GM18867 (cell line): ENCODE measurements around the gene STK38L.

ENCODE experiments used
- ATAC-seq: cut with Tn5 transposase; IDR thresholded peaks from one replicate; pipeline ENCODE4 v1.9.1; 2021; ENCODE audit warnings: mild to moderate bottlenecking, moderate library complexity; ENCODE audit not compliant: unreplicated experiment

The STK38L gene

DNA sequence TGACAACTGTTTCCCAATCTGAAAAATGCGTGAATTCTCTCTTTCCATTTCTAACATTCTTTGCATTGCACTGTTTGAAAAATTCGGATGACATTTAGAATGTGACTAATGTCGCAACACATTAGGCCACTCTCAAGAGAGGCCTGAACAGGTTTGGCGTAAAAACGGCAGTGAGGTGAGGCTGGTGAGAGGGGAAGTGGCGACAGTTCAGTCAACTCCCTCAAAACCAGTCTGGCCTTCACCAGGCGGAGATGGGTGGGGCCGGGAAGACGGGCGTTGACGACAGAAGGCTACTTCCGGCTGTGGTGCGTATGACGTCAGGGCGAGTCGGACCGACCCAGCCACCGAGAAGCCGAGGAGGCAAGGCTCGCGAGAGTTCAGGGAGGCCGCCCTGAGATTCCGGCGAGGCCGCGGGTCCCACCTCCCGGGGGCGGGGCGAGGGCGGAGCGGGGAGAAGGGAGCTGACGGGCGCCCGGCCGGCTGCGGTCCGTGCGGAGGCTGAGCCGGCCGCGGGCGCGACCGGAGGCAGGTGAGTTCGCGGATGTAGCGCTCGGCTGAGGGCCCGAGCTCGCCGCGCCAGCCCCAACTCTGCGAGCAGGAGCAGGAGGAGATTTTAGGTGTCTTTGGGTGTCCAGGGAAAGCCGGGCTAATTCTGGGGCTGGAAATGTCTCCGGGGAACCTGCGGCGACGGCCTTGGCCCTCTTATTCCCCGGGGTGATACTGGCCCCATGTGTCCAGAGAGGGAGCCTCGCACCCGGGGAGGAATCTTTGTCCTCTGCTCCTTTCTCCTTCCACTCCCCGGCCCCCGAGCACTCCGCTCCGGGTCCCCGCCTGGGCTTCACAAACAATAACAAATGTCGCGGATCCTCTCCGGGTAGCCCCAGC lies at the start of gene STK38L:
STK38L (plus strand) TSS at position 483 of the 885 bp plus-strand sequence. CDS start 53,435 bp downstream, outside the sequence.
- peak; percentile 94 for ATAC-seq

DNA sequence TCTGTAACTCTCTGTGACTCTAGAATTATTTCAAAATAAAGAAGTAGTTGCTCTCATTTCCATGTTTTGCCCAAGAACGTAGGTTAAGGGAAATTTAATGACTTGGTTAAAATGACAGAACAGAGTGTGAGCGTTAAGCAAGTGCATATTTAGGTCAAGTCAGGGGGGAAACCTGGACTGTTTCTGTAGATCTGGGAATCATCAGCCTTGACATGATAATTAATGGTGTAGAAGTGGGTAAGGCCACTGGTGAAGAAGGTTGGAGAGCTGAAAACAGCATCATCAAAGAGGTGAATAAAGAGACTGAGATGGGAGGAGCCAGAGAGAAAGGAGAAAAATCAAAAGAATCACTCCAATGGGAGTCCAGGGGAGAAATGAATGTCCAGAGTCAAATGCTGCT lies 49.4 kb upstream of the STK38L start:
- ATAC-seq, result no peak

DNA sequence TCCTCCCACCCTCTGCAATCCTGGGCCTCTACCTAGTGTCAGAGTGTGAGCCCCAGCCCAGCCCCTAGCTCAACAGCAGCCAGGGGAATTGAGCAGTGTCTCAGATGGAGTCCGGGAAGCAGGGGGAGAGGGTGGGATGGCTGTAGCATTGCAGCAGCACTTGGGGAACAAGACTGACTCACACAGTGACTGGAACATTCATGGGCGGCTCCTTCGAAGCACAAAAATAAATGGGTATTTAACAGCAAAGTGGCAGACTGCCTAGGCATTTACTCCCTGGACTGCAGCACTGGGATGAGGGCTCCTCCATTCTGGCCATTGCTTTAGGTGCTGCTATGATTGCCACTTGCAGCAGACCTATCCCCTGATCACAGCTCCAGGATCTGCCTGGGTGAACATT lies 46.0 kb upstream of the STK38L start:
- no peak for ATAC-seq

DNA sequence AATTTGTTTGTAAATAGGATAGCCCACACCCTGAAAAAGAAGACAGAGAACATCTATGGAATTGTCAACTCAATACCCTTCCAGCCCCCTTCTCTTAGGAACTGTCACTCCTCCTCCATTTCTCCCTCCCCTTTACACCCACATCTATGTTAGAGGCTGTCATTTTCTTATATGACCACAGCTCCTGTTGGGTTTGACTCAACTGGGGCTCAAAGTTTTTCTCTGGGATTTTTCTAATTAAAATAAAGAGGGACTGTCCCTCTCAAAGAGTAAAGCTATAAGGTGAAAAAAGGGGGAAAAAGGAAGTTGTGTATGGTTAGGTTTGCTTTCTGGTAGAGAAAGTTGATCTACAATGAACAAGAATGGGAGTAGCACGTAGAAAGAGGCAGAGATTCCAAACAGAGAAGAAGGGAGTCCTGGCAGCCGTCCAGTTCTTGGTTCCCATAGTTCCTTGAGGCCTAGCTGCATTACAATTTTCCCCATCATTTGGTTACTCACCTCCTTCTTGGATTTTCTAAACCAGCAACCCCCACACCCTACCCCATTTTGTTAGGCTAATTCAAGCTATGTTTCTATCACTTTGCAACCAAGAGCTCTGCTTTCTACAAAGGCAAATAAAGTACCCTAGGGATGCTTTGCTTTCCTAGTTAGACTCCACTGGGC lies 44.3 kb upstream of the STK38L start:
- no peak for ATAC-seq

DNA sequence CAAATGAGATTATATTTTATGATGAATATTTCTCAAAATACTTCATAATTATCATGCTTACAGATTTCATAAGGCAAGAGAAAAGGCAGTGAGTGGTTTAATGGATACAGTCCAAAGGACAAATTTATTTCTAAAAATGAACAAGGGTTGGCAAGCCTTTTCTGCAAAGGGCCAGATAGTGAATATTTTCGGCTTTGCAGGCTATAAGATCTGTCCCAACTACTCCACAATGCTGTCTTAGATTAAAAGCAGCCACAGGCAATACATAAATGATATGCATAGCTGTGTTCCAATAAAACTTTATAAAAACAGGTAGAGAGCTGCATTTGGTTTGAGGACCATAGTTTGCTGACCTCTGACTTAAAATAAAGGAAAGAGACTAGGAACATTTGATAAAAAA lies 42.9 kb upstream of the STK38L start:
- ATAC-seq, result no peak

DNA sequence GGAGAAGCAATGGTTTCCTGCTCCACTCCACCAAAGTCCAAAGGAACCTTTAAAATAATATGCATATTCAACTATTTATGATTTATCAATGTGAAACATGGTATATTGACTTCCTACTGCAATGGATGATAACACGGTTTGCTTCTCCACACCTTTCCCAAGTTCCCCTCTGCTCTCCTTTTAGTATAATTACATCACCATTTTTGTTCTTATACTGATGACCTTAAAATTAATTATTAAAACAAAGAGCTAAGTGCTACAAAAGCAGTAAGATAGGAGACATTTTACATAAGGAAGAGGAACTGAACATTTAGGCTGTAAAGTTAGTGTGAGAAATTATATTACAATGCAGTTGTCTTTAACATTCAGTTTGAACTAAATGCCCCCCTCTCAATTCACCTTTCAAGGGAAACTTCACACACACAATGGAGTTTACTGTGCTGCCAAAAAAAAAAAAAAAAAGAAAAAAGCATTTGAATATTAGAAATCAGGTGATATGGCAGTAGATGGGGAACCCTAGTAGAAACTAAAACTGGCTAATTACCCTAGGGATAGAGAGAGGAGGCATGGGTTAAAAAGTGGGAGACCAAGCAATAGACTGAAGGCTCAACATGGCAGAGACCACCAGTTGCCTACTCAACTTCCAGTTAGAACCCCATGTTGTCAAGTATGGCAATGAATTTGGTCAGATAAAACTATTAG lies 37.1 kb upstream of the STK38L start:
- no peak for ATAC-seq

DNA sequence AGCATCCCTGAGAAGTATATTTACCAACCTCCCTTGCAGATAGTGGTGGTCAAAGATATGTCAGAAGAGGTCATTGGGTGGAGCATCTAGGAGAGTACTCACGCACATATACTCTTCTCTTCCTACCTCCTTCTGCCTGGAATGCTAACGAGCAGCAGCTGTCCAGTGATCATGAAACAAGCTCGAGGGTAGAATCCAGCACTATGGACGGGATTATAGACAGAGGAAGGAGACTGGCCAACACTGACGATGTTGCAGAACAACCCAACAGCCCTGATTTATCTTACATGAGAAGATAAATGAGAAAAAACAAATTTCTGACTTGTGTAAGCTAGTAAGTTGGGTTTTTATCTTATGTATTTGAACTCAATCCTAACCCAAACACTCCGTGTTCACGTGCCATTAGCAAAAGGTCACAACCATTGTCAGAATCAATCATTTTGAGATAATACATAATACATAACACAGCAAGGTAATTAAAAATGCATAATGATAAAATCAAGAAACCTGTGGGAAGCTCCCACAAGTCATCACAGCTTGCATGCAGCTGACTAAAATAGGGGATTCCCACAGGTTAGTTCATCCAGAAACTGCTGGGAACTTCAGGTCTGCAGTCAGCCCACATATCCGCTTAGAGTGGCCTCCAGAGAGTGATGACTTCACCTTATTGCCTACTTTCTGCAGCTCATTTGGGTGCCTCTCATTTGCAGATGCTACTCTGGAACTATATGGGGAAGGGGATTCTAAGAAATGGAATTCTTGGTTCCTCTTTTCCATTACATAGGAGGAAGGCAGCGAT lies 36.3 kb upstream of the STK38L start:
- ATAC-seq, result peak; percentile 81

DNA sequence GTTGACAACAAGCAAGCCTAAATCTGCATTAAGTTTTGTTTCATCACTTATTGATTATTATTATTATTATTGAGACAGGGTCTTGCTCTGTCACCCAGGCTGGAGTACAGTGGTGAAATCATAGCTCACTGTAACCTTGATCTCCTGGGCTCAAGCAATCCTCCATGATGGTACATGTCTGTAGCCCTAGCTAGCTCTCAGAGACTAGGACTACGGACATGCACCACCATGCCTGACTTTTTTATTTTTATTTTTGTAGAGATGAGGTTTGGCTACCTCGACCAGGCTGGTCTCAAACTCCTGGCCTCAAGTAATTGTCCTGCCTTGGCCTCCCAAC lies 35.7 kb upstream of the STK38L start:
- ATAC-seq, result peak; percentile 10

DNA sequence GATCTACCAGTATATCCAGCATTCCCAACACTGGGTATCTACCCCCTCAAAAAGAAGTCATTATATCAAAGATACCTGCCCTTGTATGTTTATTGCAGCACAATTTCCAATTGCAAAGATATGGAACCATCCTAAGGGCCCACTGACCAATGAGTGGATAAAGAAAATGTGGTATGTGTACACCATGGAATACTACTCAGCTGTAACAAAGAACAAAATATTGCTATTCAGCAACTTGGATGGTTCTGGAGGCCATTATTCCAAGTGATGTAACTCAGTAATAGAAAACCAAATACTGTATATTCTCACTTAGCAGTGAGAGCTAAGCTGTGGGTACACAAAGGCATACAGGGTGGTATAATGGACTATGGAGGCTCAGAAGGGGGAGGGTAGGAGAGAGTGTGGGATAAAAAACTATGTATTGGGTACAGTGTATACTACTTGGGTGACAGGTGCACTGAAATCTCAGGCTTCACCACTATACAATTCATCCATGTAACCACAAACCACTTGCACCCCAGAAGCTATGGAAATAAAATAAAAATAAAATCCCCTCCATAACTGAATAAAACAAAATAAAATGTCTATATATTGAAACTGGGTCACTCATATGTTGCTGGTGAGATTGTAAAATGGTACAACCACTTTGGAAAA lies 34.7 kb upstream of the STK38L start:
- no peak for ATAC-seq

DNA sequence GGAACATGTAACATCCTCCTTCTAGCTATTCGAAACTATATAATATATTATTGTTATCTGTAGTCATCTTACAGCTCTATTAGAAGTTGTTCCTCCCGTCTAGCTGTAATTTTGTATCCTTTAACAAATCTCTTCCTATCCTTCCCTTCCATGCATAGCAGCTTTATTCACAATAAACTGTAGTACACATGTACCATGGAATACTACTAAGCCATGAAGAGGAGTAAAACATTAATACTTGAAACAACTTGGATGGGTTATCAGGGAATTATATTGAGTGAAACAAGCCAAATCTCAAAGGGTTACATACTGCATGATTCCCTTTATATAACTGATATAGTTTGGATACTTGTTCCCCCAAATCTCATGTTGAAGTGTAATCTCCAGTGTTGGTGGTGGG lies 33.9 kb upstream of the STK38L start:
- ATAC-seq, result no peak

DNA sequence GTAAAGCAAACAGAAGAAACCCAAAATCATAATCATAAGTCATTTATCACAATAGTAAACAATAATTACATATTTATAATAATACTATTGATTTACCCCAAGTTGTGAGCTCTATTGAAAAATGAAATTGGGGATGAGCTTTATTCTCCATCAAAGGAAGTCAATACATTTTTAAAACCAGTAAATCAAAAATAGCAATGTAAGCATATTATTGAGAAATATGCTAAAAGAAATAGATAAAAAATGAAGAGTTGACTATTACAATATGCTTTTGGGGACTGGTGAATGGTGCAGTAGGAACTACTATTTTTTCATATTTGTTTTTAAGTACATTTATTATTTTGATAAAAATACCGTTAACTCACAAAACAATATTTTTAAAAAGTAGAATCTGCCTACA lies 31.2 kb upstream of the STK38L start:
- no peak for ATAC-seq

DNA sequence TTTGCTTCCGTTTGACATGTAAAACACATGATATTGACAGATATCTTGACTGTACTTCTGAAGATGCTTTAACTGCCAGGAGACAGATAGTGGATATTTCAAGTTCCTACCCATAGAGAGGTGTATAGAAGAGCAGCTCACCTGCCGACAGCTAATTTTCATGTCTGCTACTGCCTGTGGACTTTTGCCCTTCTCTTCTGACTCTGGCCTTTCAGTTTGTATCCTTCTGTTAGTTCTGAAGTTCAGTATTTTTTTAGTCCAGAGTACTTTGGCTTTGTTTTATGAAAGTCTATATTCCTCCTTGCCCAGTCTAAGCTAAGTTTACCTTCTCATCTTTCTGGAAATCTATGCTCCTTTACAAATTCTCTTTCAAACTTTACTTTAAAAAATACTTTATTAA lies 30.8 kb upstream of the STK38L start:
- ATAC-seq, result no peak

DNA sequence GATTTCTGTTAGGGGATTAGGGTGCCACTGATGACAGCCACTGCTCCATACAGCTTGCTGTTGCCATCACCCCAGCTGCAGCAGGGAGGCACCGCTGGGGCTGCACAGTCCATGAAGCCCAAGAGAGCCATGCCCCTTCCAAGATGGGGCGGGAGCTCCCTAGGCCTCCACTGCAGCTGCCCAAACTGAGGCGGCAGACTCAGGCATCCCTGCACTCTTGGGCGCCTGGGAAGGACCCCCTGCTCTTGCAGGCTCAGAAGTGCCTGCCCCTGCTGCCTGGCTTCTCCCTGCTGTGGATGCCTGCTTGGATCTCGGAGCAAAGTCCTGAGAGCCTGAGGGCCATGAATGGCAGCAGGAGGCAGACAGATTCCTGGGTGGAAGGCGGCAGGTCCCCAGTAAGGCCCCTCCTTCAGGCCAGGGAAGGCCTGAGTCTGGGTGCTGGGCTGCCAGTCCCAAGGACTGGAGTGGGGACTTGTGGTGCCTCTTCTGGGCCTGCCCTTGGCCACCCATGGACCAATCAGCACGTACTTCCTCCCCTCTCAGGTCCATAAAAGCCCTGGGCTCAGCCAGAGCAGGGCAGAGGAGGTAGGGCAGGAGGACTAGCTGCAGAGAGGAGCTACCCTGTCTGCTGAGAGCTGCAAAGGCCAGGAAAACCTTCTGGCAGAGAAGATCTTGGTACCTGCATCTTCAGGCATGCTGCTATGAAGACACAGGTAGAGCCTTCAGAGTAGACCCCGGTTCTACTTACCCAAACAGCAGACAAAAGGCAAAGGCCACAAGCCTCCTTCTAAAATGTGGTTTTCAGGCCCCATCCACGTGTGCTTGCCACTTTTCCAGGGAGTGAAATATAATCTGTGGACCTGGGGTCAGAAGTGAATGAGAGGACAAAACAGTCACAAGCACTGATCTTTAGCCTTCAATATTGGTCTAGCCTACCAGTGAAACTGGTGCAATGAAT lies 30.0 kb upstream of the STK38L start:
- no peak for ATAC-seq

DNA sequence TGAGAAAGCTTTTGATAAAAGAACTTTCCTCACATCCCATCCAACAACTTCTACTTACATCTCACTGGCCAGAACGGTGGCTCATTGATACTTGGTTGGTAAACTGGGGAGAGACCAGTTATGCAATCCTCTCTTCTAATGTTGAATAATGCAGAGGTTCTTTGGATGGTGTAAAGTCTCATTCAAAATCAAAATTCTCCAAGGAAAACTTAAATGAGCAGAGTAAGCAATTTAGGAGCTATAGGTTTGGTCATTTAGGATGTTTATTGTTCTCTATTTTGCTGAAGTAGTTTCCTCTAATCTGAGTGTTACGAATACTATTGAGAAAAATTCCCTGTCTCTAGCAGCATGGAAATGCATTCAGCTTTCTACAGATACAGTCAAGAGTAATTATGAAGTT lies 26.5 kb upstream of the STK38L start:
- no peak for ATAC-seq

DNA sequence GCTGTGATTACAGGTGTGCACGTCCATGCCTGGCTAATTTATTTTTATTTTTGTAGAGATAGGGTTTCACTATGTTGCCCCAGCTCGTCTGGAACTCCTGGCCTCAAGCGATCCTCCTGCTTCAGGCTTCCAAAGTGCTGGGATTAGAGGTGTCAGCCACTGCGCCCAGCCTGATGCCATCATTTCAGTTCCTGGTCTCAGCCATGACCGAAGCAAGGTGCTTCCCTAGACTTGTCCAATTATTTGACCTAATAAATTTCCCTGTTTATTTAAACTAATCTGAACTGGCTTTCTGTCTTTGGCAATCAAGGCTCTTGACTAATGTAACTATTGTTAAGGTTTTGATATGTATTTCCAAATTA lies 24.4 kb upstream of the STK38L start:
- no peak for ATAC-seq

DNA sequence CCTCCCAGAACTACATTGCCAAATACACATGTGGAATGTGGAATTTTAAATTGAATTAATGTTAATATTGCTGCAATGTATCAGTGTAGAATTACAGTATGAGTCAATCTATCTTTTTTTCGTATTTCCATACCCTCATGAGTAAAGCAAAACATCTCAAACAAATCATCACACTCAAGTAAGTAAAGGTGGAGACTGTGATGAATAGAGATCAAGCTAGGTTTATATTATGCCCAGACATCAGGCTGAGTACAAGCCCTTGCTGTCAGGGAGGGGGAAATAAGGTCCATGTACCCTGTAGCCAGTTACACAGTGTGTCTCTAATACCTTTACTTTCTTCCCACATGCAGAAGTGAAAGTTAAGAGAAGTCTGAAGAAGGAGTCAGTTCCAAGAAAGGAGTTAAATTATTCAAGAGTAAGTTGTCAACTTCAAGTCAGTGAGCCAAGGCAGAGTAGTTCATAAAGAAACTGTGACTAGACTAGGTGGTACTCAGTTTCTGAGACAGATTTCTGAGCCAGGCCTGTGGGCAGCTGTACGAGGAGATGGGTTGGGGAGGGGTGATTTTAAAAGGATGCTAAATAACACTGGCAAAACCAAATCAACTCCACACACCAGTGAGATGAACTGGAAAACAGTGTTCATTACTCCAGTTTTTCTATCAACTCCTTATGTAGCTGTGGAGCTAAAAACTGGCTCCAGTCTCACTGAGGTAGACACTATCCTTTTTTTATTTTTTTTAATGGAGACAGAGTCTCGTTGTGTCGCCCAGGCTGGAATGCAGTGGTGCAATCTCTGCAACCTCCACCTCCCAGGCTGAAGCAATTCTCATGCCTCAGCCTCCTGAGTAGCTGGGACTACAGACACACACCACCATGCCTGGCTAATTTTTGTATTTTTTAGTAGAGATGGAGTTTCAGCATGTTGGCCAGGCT lies 23.8 kb upstream of the STK38L start:
- ATAC-seq, result peak; percentile 60

DNA sequence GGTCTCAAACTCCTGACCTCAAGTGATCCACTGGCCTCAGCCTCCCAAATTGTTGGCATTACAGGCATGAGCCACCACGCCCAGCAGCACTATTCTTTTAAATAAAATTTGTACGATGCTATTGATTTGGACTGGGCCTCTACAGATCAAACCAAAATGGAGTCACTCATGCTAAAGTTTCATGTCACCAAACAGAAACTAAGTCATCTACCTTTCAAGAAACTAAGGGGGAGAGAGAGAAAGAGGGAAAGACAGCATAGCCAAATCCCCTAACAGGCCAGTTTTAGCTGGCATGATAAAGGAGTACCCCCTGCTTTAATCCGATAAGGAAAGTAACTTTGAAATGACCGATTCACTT lies 23.1 kb upstream of the STK38L start:
- ATAC-seq, result no peak

DNA sequence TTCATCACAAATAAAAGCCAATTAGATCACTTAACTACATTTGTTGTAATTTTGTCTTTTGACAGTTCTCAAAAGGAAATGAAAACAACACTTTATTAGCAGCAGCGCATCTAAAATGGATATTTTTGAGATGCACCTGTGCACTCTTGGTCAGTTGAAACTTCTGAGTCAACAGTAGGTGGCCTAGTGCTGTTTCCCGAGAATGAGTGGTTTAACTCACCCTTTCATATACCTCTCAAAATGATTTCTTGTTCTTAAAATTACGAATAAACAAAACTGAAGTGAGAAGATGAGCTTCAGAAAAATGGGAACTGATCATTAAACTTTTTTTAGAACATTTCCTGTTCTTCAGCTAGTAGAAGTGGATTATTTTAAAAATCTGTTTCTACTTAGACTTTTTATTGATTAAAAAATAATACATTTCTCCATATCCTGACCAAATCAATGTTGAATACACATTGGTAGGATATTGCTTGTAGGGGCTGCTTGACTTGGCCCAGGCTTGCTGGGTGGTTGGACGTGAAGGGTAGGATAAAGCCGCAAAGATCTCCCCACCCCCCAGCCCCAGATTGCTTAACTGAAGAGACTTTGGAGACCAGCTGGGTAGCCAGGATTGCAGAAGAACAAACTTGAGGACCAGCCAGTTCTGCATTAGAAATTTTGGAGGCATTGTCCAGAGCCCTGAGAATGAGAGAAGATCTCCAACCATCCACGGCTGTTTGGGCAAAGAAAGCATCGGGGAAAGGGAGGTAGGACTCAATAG lies 22.3 kb upstream of the STK38L start:
- ATAC-seq, result peak; percentile 78
